HEK293T (cell line): Measurements from ENCODE around the gene GALNT16.

Experiments used
- ARNT ChIP-seq: fragments of 450-650 bp; IDR thresholded peaks from 2 replicates; pipeline ENCODE4 v1.6.1; 2017; ENCODE audit warnings: mild to moderate bottlenecking
- BHLHE40 ChIP-seq: fragments of 450-650 bp; IDR thresholded peaks from 2 replicates; pipeline ENCODE4 v1.6.1; 2016; ENCODE audit warnings: mild to moderate bottlenecking, moderate library complexity, borderline replicate concordance
- ELF4 ChIP-seq: fragments of 450-650 bp; IDR thresholded peaks from 2 replicates; pipeline ENCODE4 v1.6.1; 2017; ENCODE audit warnings: antibody characterized with exemption
- FOXA1 ChIP-seq: fragments of 450-650 bp; IDR thresholded peaks from 2 replicates; pipeline ENCODE4 v1.6.1; 2016; ENCODE audit warnings: mild to moderate bottlenecking
- FOXK2 ChIP-seq: fragments of 450-650 bp; IDR thresholded peaks from 2 replicates; pipeline ENCODE4 v1.6.1; 2016; ENCODE audit warnings: mild to moderate bottlenecking
- FOXM1 ChIP-seq: fragments of 450-650 bp; IDR thresholded peaks from 2 replicates; pipeline ENCODE4 v1.6.1; 2017; ENCODE audit warnings: mild to moderate bottlenecking, borderline replicate concordance
- L3MBTL2 ChIP-seq: fragments of 450-650 bp; conservative IDR thresholded peaks from 2 replicates; pipeline ENCODE4 v1.6.1; 2016; ENCODE audit warnings: mild to moderate bottlenecking
- LEF1 ChIP-seq: fragments of 450-650 bp; IDR thresholded peaks from 2 replicates; pipeline ENCODE4 v1.6.1; 2017; ENCODE audit warnings: mild to moderate bottlenecking, borderline replicate concordance
- SP1 ChIP-seq: fragments of 450-650 bp; IDR thresholded peaks from 2 replicates; pipeline ENCODE4 v1.6.1; 2017
- SUZ12 ChIP-seq: fragments of 450-650 bp; IDR thresholded peaks from 2 replicates; pipeline ENCODE4 v1.6.1; 2016; ENCODE audit warnings: mild to moderate bottlenecking
- TARDBP ChIP-seq: fragments of 450-650 bp; IDR thresholded peaks from 2 replicates; pipeline ENCODE4 v1.6.1; 2016

DNA sequence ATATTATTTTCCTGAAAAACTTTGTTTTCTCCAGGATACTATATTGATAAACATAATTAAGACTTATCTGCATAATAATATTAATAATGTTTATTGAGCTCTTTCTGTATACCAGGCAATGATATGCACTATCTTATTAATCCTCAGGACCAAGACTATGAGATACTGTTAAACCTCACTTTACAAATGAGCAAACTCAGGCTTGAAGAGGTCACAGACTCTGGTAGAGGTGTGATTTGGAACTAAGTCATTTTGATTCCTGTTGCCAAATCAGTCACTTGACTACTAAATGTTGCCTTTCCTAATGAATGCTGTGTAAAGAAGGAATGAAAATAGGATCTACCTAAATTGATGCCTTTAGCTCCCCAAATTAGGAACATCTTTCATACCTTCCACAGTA is 145.8 kb downstream of the GALNT16 start:
- TF ChIP-seq FOXA1 (no peak), BHLHE40 (no peak), ARNT (no peak), TARDBP (no peak), SUZ12 (no peak), L3MBTL2 (no peak), FOXM1 (no peak), SP1 (no peak), ELF4 (no peak), LEF1 (no peak), FOXK2 (no peak)
